ENCODE data around the gene AMOT.

Gene AMOT

DNA sequence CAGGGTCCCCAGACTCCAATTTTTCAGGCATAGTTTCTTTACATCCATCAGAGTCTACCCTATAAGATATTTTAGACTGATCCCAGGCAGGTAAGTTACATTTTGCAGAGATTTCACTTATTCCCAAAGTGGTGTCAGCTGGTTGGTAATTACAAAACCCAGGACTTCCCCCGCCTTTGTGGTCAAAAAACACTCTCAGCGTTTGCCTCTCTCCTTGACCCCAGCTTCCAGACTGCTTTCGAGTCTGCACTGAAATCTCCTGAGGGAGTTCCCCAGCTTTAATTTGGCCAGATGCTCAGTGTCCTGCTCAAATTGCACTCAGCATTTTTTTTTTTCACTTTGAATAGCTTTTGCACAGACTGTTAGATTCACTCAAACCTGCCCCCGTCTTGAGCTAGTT, 11.2 kb upstream of the AMOT start:
- no peak overlapping the region for H3K4me3 ChIP-seq (ENCODE audit: low read depth, low read length)
- no peak overlapping the region for H3K9ac ChIP-seq
- H3K4me1 ChIP-seq: no peaks in the 10 kb centered on the region
- H3K9me3 ChIP-seq (ENCODE audit: control insufficient read depth, low read length): no peaks in the 10 kb centered on the region
- no peak overlapping the region for H3K27ac ChIP-seq
- H3K36me3 ChIP-seq (ENCODE audit: control insufficient read depth, insufficient read depth, low read length): no peaks in the 10 kb centered on the region
- no peaks in the 10 kb centered on the region for H3K27me3 ChIP-seq (ENCODE audit: control insufficient read depth, insufficient read depth, low read length)
- TF ChIP-seq, protein P1, sequence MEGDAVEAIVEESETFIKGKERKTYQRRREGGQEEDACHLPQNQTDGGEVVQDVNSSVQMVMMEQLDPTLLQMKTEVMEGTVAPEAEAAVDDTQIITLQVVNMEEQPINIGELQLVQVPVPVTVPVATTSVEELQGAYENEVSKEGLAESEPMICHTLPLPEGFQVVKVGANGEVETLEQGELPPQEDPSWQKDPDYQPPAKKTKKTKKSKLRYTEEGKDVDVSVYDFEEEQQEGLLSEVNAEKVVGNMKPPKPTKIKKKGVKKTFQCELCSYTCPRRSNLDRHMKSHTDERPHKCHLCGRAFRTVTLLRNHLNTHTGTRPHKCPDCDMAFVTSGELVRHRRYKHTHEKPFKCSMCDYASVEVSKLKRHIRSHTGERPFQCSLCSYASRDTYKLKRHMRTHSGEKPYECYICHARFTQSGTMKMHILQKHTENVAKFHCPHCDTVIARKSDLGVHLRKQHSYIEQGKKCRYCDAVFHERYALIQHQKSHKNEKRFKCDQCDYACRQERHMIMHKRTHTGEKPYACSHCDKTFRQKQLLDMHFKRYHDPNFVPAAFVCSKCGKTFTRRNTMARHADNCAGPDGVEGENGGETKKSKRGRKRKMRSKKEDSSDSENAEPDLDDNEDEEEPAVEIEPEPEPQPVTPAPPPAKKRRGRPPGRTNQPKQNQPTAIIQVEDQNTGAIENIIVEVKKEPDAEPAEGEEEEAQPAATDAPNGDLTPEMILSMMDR (IDR thresholded peaks at IDR 0.05): no peak
- no peak overlapping the region for H3K4me2 ChIP-seq (ENCODE audit: low read length)
- H3K79me2 ChIP-seq: no peaks in the 10 kb centered on the region
- no peak overlapping the region for H2AFZ ChIP-seq

DNA sequence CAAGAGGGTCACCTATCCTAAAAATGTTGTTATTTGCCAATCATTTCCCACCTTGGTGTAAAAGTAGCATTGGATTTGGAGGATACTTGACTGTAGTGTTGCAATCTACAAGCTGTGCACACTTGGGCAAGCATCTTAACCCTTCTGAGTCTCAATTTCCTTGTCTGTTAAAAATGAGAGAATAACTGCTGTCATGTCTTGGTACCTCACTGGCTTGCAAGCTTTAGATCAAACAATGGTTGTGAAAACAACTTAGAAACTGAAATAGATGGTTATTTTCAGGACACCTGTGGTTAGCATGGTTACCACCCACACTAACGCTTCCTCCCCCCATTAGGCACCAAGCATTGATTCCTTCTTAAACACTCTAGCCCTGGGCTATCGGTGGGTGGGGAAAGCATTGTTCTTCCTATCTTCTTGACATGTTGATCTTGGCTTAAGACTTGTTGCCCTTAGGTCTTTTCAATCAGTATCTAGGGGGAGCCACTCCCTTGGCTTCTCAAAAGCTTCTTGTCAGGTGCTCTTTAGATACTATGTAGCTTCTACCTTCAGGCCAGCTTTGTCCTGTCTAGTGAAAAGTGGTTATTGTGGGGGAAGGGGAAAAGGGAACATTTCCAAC, 10.6 kb upstream of the AMOT start:
- Histone ChIP-seq H3K9ac (no peak overlapping the region), H3K27me3 (ENCODE audit: control insufficient read depth, insufficient read depth, low read length) (no peaks in the 10 kb centered on the region), H3K4me1 (no peaks in the 10 kb centered on the region), H3K36me3 (ENCODE audit: control insufficient read depth, insufficient read depth, low read length) (no peaks in the 10 kb centered on the region), H3K79me2 (no peaks in the 10 kb centered on the region), H3K4me2 (ENCODE audit: low read length) (no peak overlapping the region), H3K9me3 (ENCODE audit: control insufficient read depth, low read length) (no peaks in the 10 kb centered on the region), H3K4me3 (ENCODE audit: low read depth, low read length) (no peak overlapping the region), H2AFZ (no peak overlapping the region), H3K27ac (no peak overlapping the region)
- TF ChIP-seq, protein P1 (IDR thresholded peaks at IDR 0.05): no peak

DNA sequence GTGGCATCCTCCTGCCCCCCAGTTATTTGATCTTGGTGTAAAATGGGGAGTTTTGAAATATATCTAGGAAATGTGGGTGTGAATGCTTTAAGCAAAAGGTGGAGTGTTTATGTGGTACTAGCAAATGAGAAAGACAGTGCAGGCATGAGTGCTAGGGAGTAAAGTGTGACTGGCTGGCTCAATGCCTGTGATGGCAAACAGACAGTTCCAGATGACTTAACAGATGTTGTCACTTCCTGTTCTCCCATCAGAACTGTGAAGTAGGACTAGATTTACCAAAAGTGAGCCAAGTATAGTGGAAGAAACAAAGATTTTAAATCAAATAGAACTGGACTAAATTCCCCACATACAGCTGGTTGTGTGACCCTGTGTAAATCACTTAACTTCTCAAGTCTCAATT, 8.4 kb upstream of the AMOT start:
- no peaks in the 10 kb centered on the region for H3K79me2 ChIP-seq
- H3K4me2 ChIP-seq (ENCODE audit: low read length): no peak overlapping the region
- no peaks in the 10 kb centered on the region for H3K27me3 ChIP-seq (ENCODE audit: control insufficient read depth, insufficient read depth, low read length)
- peak overlapping the region; percentile 33 for H2AFZ ChIP-seq
- H3K9me3 ChIP-seq (ENCODE audit: control insufficient read depth, low read length): no peaks in the 10 kb centered on the region
- no peak overlapping the region for H3K9ac ChIP-seq
- TF ChIP-seq, protein P1 (IDR thresholded peaks at IDR 0.05): no peak
- H3K36me3 ChIP-seq (ENCODE audit: control insufficient read depth, insufficient read depth, low read length): no peaks in the 10 kb centered on the region
- no peak overlapping the region for H3K4me3 ChIP-seq (ENCODE audit: low read depth, low read length)
- no peaks in the 10 kb centered on the region for H3K4me1 ChIP-seq
- no peak overlapping the region for H3K27ac ChIP-seq

DNA sequence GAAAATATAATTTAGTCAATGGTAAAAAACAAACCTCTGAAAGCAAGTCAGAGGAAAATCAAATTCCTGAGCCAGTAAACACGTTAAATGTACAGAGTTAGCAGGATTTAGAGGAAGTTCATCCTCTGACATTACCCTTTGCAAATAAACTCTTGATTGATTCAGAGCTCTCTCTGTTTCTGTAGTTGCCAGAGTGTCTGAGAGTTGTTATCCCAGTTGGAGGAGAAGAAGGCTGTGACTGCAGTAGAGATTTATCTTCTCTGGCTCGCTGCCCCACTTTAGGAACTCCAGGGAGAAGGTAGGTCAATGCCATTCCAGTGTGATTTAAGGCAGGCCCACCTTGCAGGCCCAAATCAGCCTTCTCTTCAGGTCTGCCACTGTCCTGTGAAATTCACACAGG, 6.2 kb upstream of the AMOT start:
- Histone ChIP-seq H3K27ac (no peak overlapping the region), H3K4me3 (ENCODE audit: low read depth, low read length) (no peak overlapping the region), H3K79me2 (no peaks in the 10 kb centered on the region), H3K36me3 (ENCODE audit: control insufficient read depth, insufficient read depth, low read length) (no peaks in the 10 kb centered on the region), H3K9me3 (ENCODE audit: control insufficient read depth, low read length) (no peaks in the 10 kb centered on the region), H3K9ac (no peak overlapping the region), H3K4me2 (ENCODE audit: low read length) (no peak overlapping the region), H3K27me3 (ENCODE audit: control insufficient read depth, insufficient read depth, low read length) (no peaks in the 10 kb centered on the region), H3K4me1 (peaks cover 2% of the 10 kb centered on the region), H2AFZ (no peak overlapping the region)
- TF ChIP-seq, protein P1 (IDR thresholded peaks at IDR 0.05): no peak

DNA sequence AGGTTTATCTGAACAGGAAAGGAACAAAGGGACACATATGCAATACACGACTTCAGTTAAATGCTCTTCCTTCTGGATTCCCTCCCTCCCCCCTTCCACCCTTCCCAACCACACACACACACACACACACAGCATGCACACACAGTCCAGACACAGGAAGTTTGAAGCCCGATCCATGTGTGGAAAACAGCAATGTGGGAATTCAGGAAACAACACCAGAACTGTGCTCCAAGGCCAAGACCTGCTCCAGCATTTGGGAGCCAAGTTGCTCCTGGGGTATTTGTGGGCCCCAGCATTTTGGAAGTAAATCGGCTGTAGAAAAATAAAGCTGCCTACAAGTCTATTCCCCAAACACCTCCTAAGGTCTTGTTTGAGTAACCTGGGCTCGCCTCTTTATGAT, 5.6 kb upstream of the AMOT start:
- Histone ChIP-seq H3K9me3 (ENCODE audit: control insufficient read depth, low read length) (no peaks in the 10 kb centered on the region), H3K27me3 (ENCODE audit: control insufficient read depth, insufficient read depth, low read length) (no peaks in the 10 kb centered on the region), H3K9ac (no peak overlapping the region), H3K4me2 (ENCODE audit: low read length) (no peak overlapping the region), H3K4me3 (ENCODE audit: low read depth, low read length) (no peak overlapping the region), H3K27ac (no peak overlapping the region), H2AFZ (no peak overlapping the region), H3K79me2 (no peaks in the 10 kb centered on the region), H3K4me1 (peaks cover 3% of the 10 kb centered on the region), H3K36me3 (ENCODE audit: control insufficient read depth, insufficient read depth, low read length) (no peaks in the 10 kb centered on the region)
- TF ChIP-seq, protein P1 (IDR thresholded peaks at IDR 0.05): no peak

All from parathyroid adenoma (tissue), 2 donors.